ENCODE data around the gene PPCS.

DNA sequence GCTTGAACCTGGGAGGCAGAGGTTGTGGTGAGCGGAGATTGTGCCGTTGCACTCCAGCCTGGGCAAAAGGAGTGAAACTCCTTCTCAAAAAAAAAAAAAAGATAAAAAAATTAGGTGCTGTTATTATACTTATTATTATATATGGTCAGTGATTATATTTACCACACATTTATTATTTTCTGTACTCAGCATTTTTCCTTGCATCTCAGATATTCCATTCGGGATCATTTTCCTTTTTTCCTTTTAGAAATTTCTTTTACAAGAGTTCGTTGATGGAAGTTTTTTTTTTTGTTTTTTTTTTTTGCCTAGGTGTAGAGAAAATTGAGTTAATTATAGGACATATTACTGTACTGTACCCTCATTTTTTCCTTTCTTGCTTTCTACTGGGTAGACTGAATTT, 20.3 kb downstream of the PPCS start:
- no peak for TF ChIP-seq CTCF (IDR thresholded peaks at IDR 0.05)
- no peak for TF ChIP-seq EZH2phosphoT487 (IDR thresholded peaks at IDR 0.05)
